Right kidney (tissue), 1 donor: Measurements from ENCODE around the gene GSTM2.
"Not testable (repeated sequence)": the region's sequence is repeated elsewhere in the genome, so short reads cannot be mapped to it uniquely, and the experiment has no call there.

ENCODE experiments used
- DNase-seq: peaks from one replicate; pipeline ENCODE4 v3.0.0-alpha.2; 2016

Gene GSTM2

GRCh38 chr1:109676683-109677381, 9.0 kb downstream of the GSTM2 start:
- DNase-seq: not testable (repeated sequence)

GRCh38 chr1:109677459-109677858, 9.6 kb downstream of the GSTM2 start:
- no peak for DNase-seq

GRCh38 chr1:109678637-109679036, 10.8 kb downstream of the GSTM2 start:
- DNase-seq: not testable (repeated sequence)

GRCh38 chr1:109684777-109685176, 16.9 kb downstream of the GSTM2 start:
- DNase-seq: not testable (repeated sequence)

- not testable (repeated sequence) for DNase-seq
These were observed 17.5 kb downstream of the GSTM2 start for GRCh38 chr1:109685399-109685798.

GRCh38 chr1:109685890-109686289, 18.0 kb downstream of the GSTM2 start:
- not testable (repeated sequence) for DNase-seq

GRCh38 chr1:109687109-109687508, 19.3 kb downstream of the GSTM2 start:
- DNase-seq: not testable (repeated sequence)

- peak; percentile 80 for DNase-seq
These were observed 20.0 kb downstream of the GSTM2 start, which contains the start of gene GSTM1 for GRCh38 chr1:109687641-109688499. Gene GSTM1 (plus strand): TSS chr1:109687817. CDS start chr1:109687874, 57 bp downstream.

GRCh38 chr1:109689844-109690405, 22.1 kb downstream of the GSTM2 start:
- DNase-seq: no peak

GRCh38 chr1:109691759-109692158, 23.9 kb downstream of the GSTM2 start:
- DNase-seq: no peak

- not testable (repeated sequence) for DNase-seq
These were observed 26.5 kb downstream of the GSTM2 start for GRCh38 chr1:109694400-109694799.

GRCh38 chr1:109695138-109695537, 27.3 kb downstream of the GSTM2 start:
- not testable (repeated sequence) for DNase-seq

GRCh38 chr1:109697066-109697465, 29.2 kb downstream of the GSTM2 start:
- DNase-seq: no peak

GRCh38 chr1:109697861-109698260, 30.0 kb downstream of the GSTM2 start:
- DNase-seq: not testable (repeated sequence)

- not testable (repeated sequence) for DNase-seq
These were observed 35.1 kb downstream of the GSTM2 start for GRCh38 chr1:109702940-109703339.

GRCh38 chr1:109704173-109704572, 36.3 kb downstream of the GSTM2 start:
- DNase-seq: no peak

- DNase-seq: no peak
These were observed 37.6 kb downstream of the GSTM2 start for GRCh38 chr1:109705411-109705810.

- DNase-seq: not testable (repeated sequence)
These were observed 41.1 kb downstream of the GSTM2 start for GRCh38 chr1:109708949-109709348.

- not testable (repeated sequence) for DNase-seq
These were observed 42.0 kb downstream of the GSTM2 start for GRCh38 chr1:109709822-109710221.

GRCh38 chr1:109711593-109712320, 43.9 kb downstream of the GSTM2 start, which contains the start of gene GSTM5:
Gene GSTM5 (plus strand): TSS chr1:109712251. CDS start chr1:109712313, 62 bp downstream.
- peak; percentile 68 for DNase-seq

- no peak for DNase-seq
These were observed 44.5 kb downstream of the GSTM2 start for GRCh38 chr1:109712321-109712864.

- DNase-seq: no peak
These were observed 45.8 kb downstream of the GSTM2 start for GRCh38 chr1:109713636-109714035.
